ENCODE data around the gene OSER1. TPM values are rescaled to one million over a fixed set of nuclear protein-coding genes. Genes with fewer than 3 reads are reported as not detected.

OSER1 gene
- polyA plus RNA-seq, 1 donor from 2014 or later: 43.9 TPM

DNA sequence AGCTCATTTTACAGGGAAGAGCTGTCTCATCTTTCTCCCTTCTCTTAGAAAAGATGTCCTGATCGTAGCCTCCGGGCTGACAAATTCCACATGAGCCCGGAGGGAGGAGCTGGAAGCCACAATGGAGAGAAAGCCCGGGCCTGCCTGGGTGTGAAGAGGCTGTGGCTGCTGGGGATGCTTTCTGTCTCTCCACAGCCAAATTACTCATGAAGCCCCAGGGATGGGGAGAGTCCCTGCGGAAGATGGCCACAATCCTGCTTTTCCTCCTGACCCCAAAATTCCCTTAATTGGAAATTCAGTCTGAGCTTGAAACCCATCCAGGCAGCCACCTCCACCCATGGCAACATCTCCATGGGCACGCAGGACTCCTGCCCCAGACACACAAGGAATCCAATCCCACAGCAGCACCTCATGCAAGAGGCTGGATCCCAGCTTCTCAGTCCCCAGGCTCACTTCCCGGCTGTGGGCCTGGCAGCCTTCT is 56.0 kb downstream of the OSER1 start:
- Histone ChIP-seq H3F3A (ENCODE audit: insufficient read depth, low read length, poor library complexity, severe bottlenecking) (no peaks in the 10 kb centered on the region), H3K4me3 (ENCODE audit: low read length) (no peak overlapping the region), H3K27me3 (ENCODE audit: insufficient read depth, low read depth, low read length) (no peaks in the 10 kb centered on the region), H3K9me3 (ENCODE audit: low read length) (no peaks in the 10 kb centered on the region), H3K79me2 (replicated peaks; ENCODE audit: insufficient read depth, low read length) (no peaks in the 10 kb centered on the region), H3K36me3 (ENCODE audit: insufficient read depth, low read length) (no peaks in the 10 kb centered on the region), H4K20me1 (ENCODE audit: insufficient read depth) (no peaks in the 10 kb centered on the region), H3K9me2 (ENCODE audit: insufficient read depth, low read length) (no peaks in the 10 kb centered on the region), H3K27ac (ENCODE audit: low read length) (no peak overlapping the region), H3K4me2 (ENCODE audit: low read length) (no peak overlapping the region), H3K9ac (ENCODE audit: low read length) (no peak overlapping the region), H2AFZ (ENCODE audit: low read depth, low read length) (no peak overlapping the region)
- TF ChIP-seq TAF1 (IDR thresholded peaks at IDR 0.05; ENCODE audit: low read depth) (no peak), POLR2AphosphoS5 (IDR thresholded peaks at IDR 0.05) (no peak), MXI1 (conservative IDR thresholded peaks at IDR 0.05; ENCODE audit: poor library complexity, severe bottlenecking) (no peak)
- TF ChIP-seq, protein P1, sequence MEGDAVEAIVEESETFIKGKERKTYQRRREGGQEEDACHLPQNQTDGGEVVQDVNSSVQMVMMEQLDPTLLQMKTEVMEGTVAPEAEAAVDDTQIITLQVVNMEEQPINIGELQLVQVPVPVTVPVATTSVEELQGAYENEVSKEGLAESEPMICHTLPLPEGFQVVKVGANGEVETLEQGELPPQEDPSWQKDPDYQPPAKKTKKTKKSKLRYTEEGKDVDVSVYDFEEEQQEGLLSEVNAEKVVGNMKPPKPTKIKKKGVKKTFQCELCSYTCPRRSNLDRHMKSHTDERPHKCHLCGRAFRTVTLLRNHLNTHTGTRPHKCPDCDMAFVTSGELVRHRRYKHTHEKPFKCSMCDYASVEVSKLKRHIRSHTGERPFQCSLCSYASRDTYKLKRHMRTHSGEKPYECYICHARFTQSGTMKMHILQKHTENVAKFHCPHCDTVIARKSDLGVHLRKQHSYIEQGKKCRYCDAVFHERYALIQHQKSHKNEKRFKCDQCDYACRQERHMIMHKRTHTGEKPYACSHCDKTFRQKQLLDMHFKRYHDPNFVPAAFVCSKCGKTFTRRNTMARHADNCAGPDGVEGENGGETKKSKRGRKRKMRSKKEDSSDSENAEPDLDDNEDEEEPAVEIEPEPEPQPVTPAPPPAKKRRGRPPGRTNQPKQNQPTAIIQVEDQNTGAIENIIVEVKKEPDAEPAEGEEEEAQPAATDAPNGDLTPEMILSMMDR (IDR thresholded peaks at IDR 0.05; ENCODE audit: poor library complexity, severe bottlenecking): no peak

GRCh38 chr20:44153636-44154043 is 56.9 kb downstream of the OSER1 start:
- Histone ChIP-seq H4K20me1 (ENCODE audit: insufficient read depth) (no peaks in the 10 kb centered on the region), H3K4me3 (ENCODE audit: low read length) (no peak overlapping the region), H3K79me2 (replicated peaks; ENCODE audit: insufficient read depth, low read length) (no peaks in the 10 kb centered on the region), H3K27ac (ENCODE audit: low read length) (no peak overlapping the region), H3K9me3 (ENCODE audit: low read length) (no peaks in the 10 kb centered on the region), H3F3A (ENCODE audit: insufficient read depth, low read length, poor library complexity, severe bottlenecking) (no peaks in the 10 kb centered on the region), H3K27me3 (ENCODE audit: insufficient read depth, low read depth, low read length) (no peaks in the 10 kb centered on the region), H3K9me2 (ENCODE audit: insufficient read depth, low read length) (no peaks in the 10 kb centered on the region), H3K4me2 (ENCODE audit: low read length) (no peak overlapping the region), H2AFZ (ENCODE audit: low read depth, low read length) (no peak overlapping the region), H3K36me3 (ENCODE audit: insufficient read depth, low read length) (no peaks in the 10 kb centered on the region), H3K9ac (ENCODE audit: low read length) (no peak overlapping the region)
- TF ChIP-seq POLR2AphosphoS5 (IDR thresholded peaks at IDR 0.05): no peak
- TF ChIP-seq EP300 (conservative IDR thresholded peaks at IDR 0.05; ENCODE audit: poor library complexity, severe bottlenecking): no peak
- no peak for TF ChIP-seq MXI1 (conservative IDR thresholded peaks at IDR 0.05; ENCODE audit: poor library complexity, severe bottlenecking)
- TF ChIP-seq SMC3 (conservative IDR thresholded peaks at IDR 0.05; ENCODE audit: poor library complexity): no peak
- TF ChIP-seq, protein P2, sequence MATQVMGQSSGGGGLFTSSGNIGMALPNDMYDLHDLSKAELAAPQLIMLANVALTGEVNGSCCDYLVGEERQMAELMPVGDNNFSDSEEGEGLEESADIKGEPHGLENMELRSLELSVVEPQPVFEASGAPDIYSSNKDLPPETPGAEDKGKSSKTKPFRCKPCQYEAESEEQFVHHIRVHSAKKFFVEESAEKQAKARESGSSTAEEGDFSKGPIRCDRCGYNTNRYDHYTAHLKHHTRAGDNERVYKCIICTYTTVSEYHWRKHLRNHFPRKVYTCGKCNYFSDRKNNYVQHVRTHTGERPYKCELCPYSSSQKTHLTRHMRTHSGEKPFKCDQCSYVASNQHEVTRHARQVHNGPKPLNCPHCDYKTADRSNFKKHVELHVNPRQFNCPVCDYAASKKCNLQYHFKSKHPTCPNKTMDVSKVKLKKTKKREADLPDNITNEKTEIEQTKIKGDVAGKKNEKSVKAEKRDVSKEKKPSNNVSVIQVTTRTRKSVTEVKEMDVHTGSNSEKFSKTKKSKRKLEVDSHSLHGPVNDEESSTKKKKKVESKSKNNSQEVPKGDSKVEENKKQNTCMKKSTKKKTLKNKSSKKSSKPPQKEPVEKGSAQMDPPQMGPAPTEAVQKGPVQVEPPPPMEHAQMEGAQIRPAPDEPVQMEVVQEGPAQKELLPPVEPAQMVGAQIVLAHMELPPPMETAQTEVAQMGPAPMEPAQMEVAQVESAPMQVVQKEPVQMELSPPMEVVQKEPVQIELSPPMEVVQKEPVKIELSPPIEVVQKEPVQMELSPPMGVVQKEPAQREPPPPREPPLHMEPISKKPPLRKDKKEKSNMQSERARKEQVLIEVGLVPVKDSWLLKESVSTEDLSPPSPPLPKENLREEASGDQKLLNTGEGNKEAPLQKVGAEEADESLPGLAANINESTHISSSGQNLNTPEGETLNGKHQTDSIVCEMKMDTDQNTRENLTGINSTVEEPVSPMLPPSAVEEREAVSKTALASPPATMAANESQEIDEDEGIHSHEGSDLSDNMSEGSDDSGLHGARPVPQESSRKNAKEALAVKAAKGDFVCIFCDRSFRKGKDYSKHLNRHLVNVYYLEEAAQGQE (IDR thresholded peaks at IDR 0.05; ENCODE audit: borderline replicate concordance): no peak
- TF ChIP-seq TAF1 (IDR thresholded peaks at IDR 0.05; ENCODE audit: low read depth): no peak
- TF ChIP-seq RAD21 (conservative IDR thresholded peaks at IDR 0.05): no peak
- TF ChIP-seq, protein P1 (IDR thresholded peaks at IDR 0.05; ENCODE audit: poor library complexity, severe bottlenecking): no peak

All from neural cell (in vitro differentiated cells).